ENCODE measurements around the gene CDC34. TPM values are rescaled to one million over a fixed set of nuclear protein-coding genes. Genes with fewer than 3 reads are reported as not detected.
A peak's percentile ranks its signal among the peaks of the same experiment; 100 is the strongest.

Gene CDC34
- total RNA-seq, 8 experiments from 2014 or later = 40.0 to 116 (median 71.6) TPM

GRCh38 chr19:547836-548720 lies 16.5 kb downstream of the CDC34 start:
- in situ Hi-C loops (cut with MboI; ENCODE audit: low pct_unique_long_range_greater_than_20kb in 2 of 9, low sequenced_read_pairs in 9 of 9, unreplicated experiment in 9 of 9) = no loop called here
- Histone ChIP-seq H3K4me1 (replicated peaks in 1 of 2) (peaks cover 0 to 4% of the 10 kb centered on the region in 2 donors), H3K4me3 (no peak overlapping the region), H3K27ac (no peak overlapping the region)
- peak in 2 of 8 experiments; percentile 5 to 8 for ATAC-seq (replicated peaks in 6 of 8)
- WGBS, 10 experiments = 40 to 100% (median 78%) methylated on average over 1 to 9 of the region's 26 CpGs; no CpG with 5 or more reads in 3 of the 10 experiments

GRCh38 chr19:548886-549830 lies 17.6 kb downstream of the CDC34 start:
- in situ Hi-C loops (cut with MboI; ENCODE audit: low pct_unique_long_range_greater_than_20kb in 2 of 9, low sequenced_read_pairs in 9 of 9, unreplicated experiment in 9 of 9) = no loop called here

GRCh38 chr19:554817-555216 lies 23.3 kb downstream of the CDC34 start:
- in situ Hi-C loops (cut with MboI; ENCODE audit: low pct_unique_long_range_greater_than_20kb in 2 of 9, low sequenced_read_pairs in 9 of 9, unreplicated experiment in 9 of 9) = no loop called here
- no peak overlapping the region for H3K4me3 ChIP-seq
- no peak for ATAC-seq (replicated peaks in 6 of 8)
- H3K4me1 ChIP-seq (replicated peaks in 1 of 2) = peaks cover 4 to 11% of the 10 kb centered on the region in 2 donors
- 64 to 100% (median 81%) methylated on average over 1 to 19 of the region's 20 CpGs; no CpG with 5 or more reads in 1 of the 10 experiments for WGBS, 10 experiments
- H3K27ac ChIP-seq = no peak overlapping the region

More at GRCh38 chr19:548886-549830, 17.6 kb downstream of the CDC34 start:
- no peak overlapping the region for H3K27ac ChIP-seq
- H3K4me1 ChIP-seq (replicated peaks in 1 of 2) = peaks cover 0 to 4% of the 10 kb centered on the region in 2 donors
- no peak overlapping the region for H3K4me3 ChIP-seq
- ATAC-seq (replicated peaks in 6 of 8) = peak in 2 of 8 experiments; percentile 8
- no CpG with 5 or more reads among the region's 52 CpGs for WGBS, 10 experiments

DNA sequence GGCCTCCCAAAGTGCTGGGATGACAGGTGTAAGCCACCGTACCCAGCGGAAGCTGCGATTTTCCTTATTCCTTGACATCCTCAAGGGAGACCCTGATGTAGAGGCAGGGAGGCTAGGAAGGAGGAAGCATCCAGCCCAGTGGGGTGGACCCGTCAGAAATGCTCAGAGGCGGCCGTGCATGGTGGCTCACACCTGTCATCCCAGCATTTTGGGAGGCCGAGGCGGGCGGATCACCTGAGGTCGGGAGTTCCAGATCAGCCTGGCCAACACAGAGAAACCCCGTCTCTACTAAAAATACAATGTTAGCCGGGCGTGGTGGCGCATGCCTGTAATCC lies 23.9 kb downstream of the CDC34 start:
- in situ Hi-C loops (cut with MboI; ENCODE audit: low pct_unique_long_range_greater_than_20kb in 2 of 9, low sequenced_read_pairs in 9 of 9, unreplicated experiment in 9 of 9) = no loop called here
- no peak overlapping the region for H3K27ac ChIP-seq
- H3K4me3 ChIP-seq = no peak overlapping the region
- H3K4me1 ChIP-seq (replicated peaks in 1 of 2) = peaks cover 4 to 11% of the 10 kb centered on the region in 2 donors
- 96 to 100% (median 100%) methylated on average over 1 to 4 of the region's 14 CpGs; no CpG with 5 or more reads in 7 of the 10 experiments for WGBS, 10 experiments
- no peak for ATAC-seq (replicated peaks in 6 of 8)

GRCh38 chr19:556611-557382 lies 25.2 kb downstream of the CDC34 start:
- Histone ChIP-seq H3K4me3 (no peak overlapping the region), H3K27ac (no peak overlapping the region), H3K4me1 (replicated peaks in 1 of 2) (peaks cover 4 to 7% of the 10 kb centered on the region in 2 donors)
- in situ Hi-C loops (cut with MboI; ENCODE audit: low pct_unique_long_range_greater_than_20kb in 2 of 9, low sequenced_read_pairs in 9 of 9, unreplicated experiment in 9 of 9) = no loop called here
- peak in 4 of 8 experiments; percentile 9 to 16 (median 12) for ATAC-seq (replicated peaks in 6 of 8)
- 70 to 100% (median 88%) methylated on average over 1 to 16 of the region's 31 CpGs; no CpG with 5 or more reads in 2 of the 10 experiments for WGBS, 10 experiments

GRCh38 chr19:558770-559439 lies 27.3 kb downstream of the CDC34 start:
- peak in 6 of 8 experiments; percentile 10 to 46 (median 24) for ATAC-seq (replicated peaks in 6 of 8)
- in situ Hi-C loops (cut with MboI; ENCODE audit: low pct_unique_long_range_greater_than_20kb in 2 of 9, low sequenced_read_pairs in 9 of 9, unreplicated experiment in 9 of 9) = no loop called here
- 73% methylated on average over 5 of the region's 21 CpGs; no CpG with 5 or more reads in 9 of the 10 experiments for WGBS, 10 experiments
- Histone ChIP-seq H3K27ac (no peak overlapping the region), H3K4me1 (replicated peaks in 1 of 2) (peaks cover 4 to 7% of the 10 kb centered on the region in 2 donors), H3K4me3 (no peak overlapping the region)

DNA sequence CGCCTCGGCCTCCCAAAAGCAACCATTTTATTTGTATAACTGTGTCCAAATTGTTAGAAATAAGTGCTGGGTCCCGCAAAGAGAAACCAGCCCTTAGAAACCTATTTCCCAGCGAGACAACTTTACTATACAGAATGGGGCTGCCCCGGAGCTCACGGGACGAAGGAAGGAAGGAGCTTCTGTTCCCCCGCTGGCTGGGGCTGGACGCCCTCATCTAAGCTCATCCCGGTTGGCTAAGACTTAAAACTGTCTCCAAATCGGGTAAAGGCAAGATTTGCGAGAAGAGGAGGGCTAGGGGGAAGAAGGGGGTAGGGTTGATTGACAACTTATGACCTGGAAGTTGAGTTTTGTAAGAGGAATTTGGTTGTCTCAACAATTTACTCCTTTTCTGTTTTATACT lies 28.6 kb downstream of the CDC34 start:
- 53 to 95% (median 80%) methylated on average over 2 to 5 of the region's 12 CpGs; no CpG with 5 or more reads in 5 of the 10 experiments for WGBS, 10 experiments
- ATAC-seq (replicated peaks in 6 of 8) = no peak
- no peak overlapping the region for H3K27ac ChIP-seq
- in situ Hi-C loops (cut with MboI; ENCODE audit: low pct_unique_long_range_greater_than_20kb in 2 of 9, low sequenced_read_pairs in 9 of 9, unreplicated experiment in 9 of 9) = no loop called here
- H3K4me1 ChIP-seq (replicated peaks in 1 of 2) = peaks cover 4 to 7% of the 10 kb centered on the region in 2 donors
- no peak overlapping the region for H3K4me3 ChIP-seq

- 39 to 90% (median 81%) methylated on average over 4 to 18 of the region's 19 CpGs; no CpG with 5 or more reads in 5 of the 10 experiments for WGBS, 10 experiments
- H3K4me3 ChIP-seq = no peak overlapping the region
- H3K4me1 ChIP-seq (replicated peaks in 1 of 2) = peaks cover 0 to 1% of the 10 kb centered on the region in 2 donors
- no peak overlapping the region for H3K27ac ChIP-seq
- in situ Hi-C loops (cut with MboI; ENCODE audit: low pct_unique_long_range_greater_than_20kb in 2 of 9, low sequenced_read_pairs in 9 of 9, unreplicated experiment in 9 of 9) = no loop called here
- peak in 1 of 8 experiments; percentile 52 for ATAC-seq (replicated peaks in 6 of 8)
These were observed 34.8 kb downstream of the CDC34 start for GRCh38 chr19:566403-566802.

- Histone ChIP-seq H3K27ac (no peak overlapping the region), H3K4me1 (replicated peaks in 1 of 2) (peaks cover 0 to 4% of the 10 kb centered on the region in 2 donors), H3K4me3 (no peak overlapping the region)
- in situ Hi-C loops (cut with MboI; ENCODE audit: low pct_unique_long_range_greater_than_20kb in 2 of 9, low sequenced_read_pairs in 9 of 9, unreplicated experiment in 9 of 9) = no loop called here
- WGBS, 10 experiments = 50 to 100% (median 87%) methylated on average over 1 to 13 of the region's 16 CpGs; no CpG with 5 or more reads in 6 of the 10 experiments
- ATAC-seq (replicated peaks in 6 of 8) = no peak
These were observed 35.3 kb downstream of the CDC34 start for GRCh38 chr19:566844-567243.

DNA sequence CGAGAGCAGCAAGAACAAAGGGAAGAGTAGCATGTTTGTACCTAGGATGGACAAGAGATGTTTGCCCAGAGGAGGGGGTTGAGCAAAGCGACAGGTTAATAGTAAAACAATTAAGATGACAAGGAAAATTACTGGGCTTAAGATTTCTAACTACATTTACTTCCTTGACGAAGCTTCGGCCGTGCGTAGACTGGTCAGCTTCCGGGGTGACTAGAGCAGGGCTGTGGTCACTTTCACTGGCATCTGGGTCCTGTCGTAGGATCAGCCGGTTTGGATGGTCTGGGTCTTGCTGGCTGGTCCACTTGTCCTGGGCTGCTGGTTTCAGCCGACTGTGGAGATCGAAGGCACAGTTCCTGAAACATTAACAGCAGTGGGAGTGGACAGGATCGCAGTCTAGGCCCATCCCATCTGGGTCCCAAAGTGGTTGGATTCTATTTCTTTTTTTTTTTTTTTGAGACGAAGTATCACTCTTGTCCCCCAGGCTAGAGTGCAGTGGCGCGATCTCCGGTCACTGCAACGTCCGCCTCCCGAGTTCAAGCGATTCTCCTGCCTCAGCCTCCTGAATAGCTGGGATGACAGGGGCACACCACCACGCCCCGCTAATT lies 35.8 kb downstream of the CDC34 start:
- no peak overlapping the region for H3K27ac ChIP-seq
- in situ Hi-C loops (cut with MboI; ENCODE audit: low pct_unique_long_range_greater_than_20kb in 2 of 9, low sequenced_read_pairs in 9 of 9, unreplicated experiment in 9 of 9) = no loop called here
- WGBS, 10 experiments = 57 to 100% (median 90%) methylated on average over 1 to 10 of the region's 22 CpGs; no CpG with 5 or more reads in 2 of the 10 experiments
- H3K4me3 ChIP-seq = no peak overlapping the region
- no peak for ATAC-seq (replicated peaks in 6 of 8)
- peaks cover 0 to 4% of the 10 kb centered on the region in 2 donors for H3K4me1 ChIP-seq (replicated peaks in 1 of 2)

GRCh38 chr19:570251-570686 lies 38.7 kb downstream of the CDC34 start:
- 86 to 100% methylated on average over 1 to 7 of the region's 25 CpGs; no CpG with 5 or more reads in 8 of the 10 experiments for WGBS, 10 experiments
- H3K4me3 ChIP-seq = no peak overlapping the region
- no peak for ATAC-seq (replicated peaks in 6 of 8)
- in situ Hi-C loops (cut with MboI; ENCODE audit: low pct_unique_long_range_greater_than_20kb in 2 of 9, low sequenced_read_pairs in 9 of 9, unreplicated experiment in 9 of 9) = no loop called here
- peaks cover 8 to 15% of the 10 kb centered on the region in 2 donors for H3K4me1 ChIP-seq (replicated peaks in 1 of 2)
- no peak overlapping the region for H3K27ac ChIP-seq

All from motor neuron (in vitro differentiated cells).